Left colon (tissue), 2 donors: ENCODE measurements around the gene PINLYP. TPM values are rescaled to one million over a fixed set of nuclear protein-coding genes. Genes with fewer than 3 reads are reported as not detected.
"Not testable (repeated sequence)": the region's sequence is repeated elsewhere in the genome, so short reads cannot be mapped to it uniquely, and the experiment has no call there.

Experiments used
- ATAC-seq: fragments of 200-7000 bp; cut with Tn5 transposase; one replicate; pipeline ENCODE4 v1.9.1; 2020; ENCODE audit warnings: mild to moderate bottlenecking, moderate library complexity
- DNase-seq, 2 donors: peaks; one replicate each; pipeline ENCODE4 v3.0.0-alpha.2; 2020
- intact Hi-C, 2 donors: fragments of 100-400 bp; cut with DNase I in 1 of 2; cut with micrococcal nuclease in 1 of 2; formaldehyde crosslinking; loops; one replicate each; pipeline versions ENCODE4 v1.11.2 to v1.14.0; 2022; cut with DNase I, micrococcal nuclease
- total RNA-seq, 2 donors: library from RNA; stranded (reverse); fragmentation: NEBNext Ultra II Directional; extraction: Animal tissue kit (Norgen Biotek cat#: 25700); gene quantifications; one replicate each; pipeline ENCODE4 v1.2.1, GENCODE V29; 2021
- donor health status: DM: no; HTN: no; CAD: no.
- donor health status: DM: yes; HTN: yes; CAD: no.

Gene PINLYP
- total RNA-seq, 2 donors from 2014 or later = 0.95 to 1.6 TPM

- intact Hi-C loops = no loop called here
- no peak for ATAC-seq
Measured at GRCh38 chr19:43545981-43546380, 29.6 kb upstream of the PINLYP start.

GRCh38 chr19:43546581-43546980 lies 29.0 kb upstream of the PINLYP start:
- intact Hi-C loops = no loop called here
- no peak for DNase-seq
- ATAC-seq = no peak

More at GRCh38 chr19:43545981-43546380, 29.6 kb upstream of the PINLYP start:
- no peak for DNase-seq

GRCh38 chr19:43547926-43548325 lies 27.7 kb upstream of the PINLYP start:
- DNase-seq, ATAC-seq, intact Hi-C loops: not testable (repeated sequence)

- ATAC-seq (no peak), DNase-seq (no peak)
- intact Hi-C loops = no loop called here
Measured at GRCh38 chr19:43548706-43549105, 26.9 kb upstream of the PINLYP start.

- DNase-seq (no peak), ATAC-seq (no peak)
- intact Hi-C loops = no loop called here
Measured at GRCh38 chr19:43551399-43552197, 24.0 kb upstream of the PINLYP start.

- intact Hi-C loops = no loop called here
- no peak for DNase-seq
- no peak for ATAC-seq
Measured at GRCh38 chr19:43552198-43552450, 23.5 kb upstream of the PINLYP start.

GRCh38 chr19:43552616-43553015 lies 23.0 kb upstream of the PINLYP start:
- no peak for DNase-seq
- ATAC-seq = no peak
- intact Hi-C loops = no loop called here

GRCh38 chr19:43553656-43554055 lies 21.9 kb upstream of the PINLYP start:
- no peak for DNase-seq
- no peak for ATAC-seq
- intact Hi-C loops = no loop called here

- DNase-seq (no peak), ATAC-seq (no peak)
- intact Hi-C loops = no loop called here
Measured at GRCh38 chr19:43554317-43554895, 21.2 kb upstream of the PINLYP start.

- DNase-seq (peak; percentile 54 to 87), ATAC-seq (peak; percentile 87)
- intact Hi-C loops = loop anchor here in 1 of 2 donors (5.0 kb wide), 1 partner anchor 87 kb away; no protein-coding TSS in a partner anchor
Measured at GRCh38 chr19:43555185-43555770, 20.3 kb upstream of the PINLYP start.

GRCh38 chr19:43560687-43561086 lies 14.9 kb upstream of the PINLYP start:
- intact Hi-C loops = no loop called here
- DNase-seq (no peak), ATAC-seq (no peak)

- intact Hi-C loops = no loop called here
- DNase-seq (no peak), ATAC-seq (no peak)
Measured at GRCh38 chr19:43561139-43561970, 14.2 kb upstream of the PINLYP start.

- intact Hi-C loops = no loop called here
- no peak for DNase-seq
- no peak for ATAC-seq
Measured at GRCh38 chr19:43562226-43562697, 13.3 kb upstream of the PINLYP start.

- intact Hi-C loops = no loop called here
- DNase-seq (peak; percentile 78), ATAC-seq (peak; percentile 64)
Measured at GRCh38 chr19:43562698-43563241, 12.8 kb upstream of the PINLYP start.

- ATAC-seq = no peak
Measured at GRCh38 chr19:43563816-43564457, 11.7 kb upstream of the PINLYP start.

GRCh38 chr19:43564800-43565199 lies 10.8 kb upstream of the PINLYP start:
- ATAC-seq = no peak
- no peak for DNase-seq
- intact Hi-C loops = no loop called here

More at GRCh38 chr19:43563816-43564457, 11.7 kb upstream of the PINLYP start:
- intact Hi-C loops = no loop called here
- no peak for DNase-seq

- no peak for DNase-seq
- intact Hi-C loops = no loop called here
- ATAC-seq = no peak
Measured at GRCh38 chr19:43569657-43570056, 5.9 kb upstream of the PINLYP start.

GRCh38 chr19:43570174-43570791 lies 5.3 kb upstream of the PINLYP start:
- intact Hi-C loops = no loop called here
- ATAC-seq (no peak), DNase-seq (no peak)
